Measurements from ENCODE around the gene PKDCC.

- no peak for TF ChIP-seq POLR2A (IDR thresholded peaks at IDR 0.05)
- TF ChIP-seq, protein P1, sequence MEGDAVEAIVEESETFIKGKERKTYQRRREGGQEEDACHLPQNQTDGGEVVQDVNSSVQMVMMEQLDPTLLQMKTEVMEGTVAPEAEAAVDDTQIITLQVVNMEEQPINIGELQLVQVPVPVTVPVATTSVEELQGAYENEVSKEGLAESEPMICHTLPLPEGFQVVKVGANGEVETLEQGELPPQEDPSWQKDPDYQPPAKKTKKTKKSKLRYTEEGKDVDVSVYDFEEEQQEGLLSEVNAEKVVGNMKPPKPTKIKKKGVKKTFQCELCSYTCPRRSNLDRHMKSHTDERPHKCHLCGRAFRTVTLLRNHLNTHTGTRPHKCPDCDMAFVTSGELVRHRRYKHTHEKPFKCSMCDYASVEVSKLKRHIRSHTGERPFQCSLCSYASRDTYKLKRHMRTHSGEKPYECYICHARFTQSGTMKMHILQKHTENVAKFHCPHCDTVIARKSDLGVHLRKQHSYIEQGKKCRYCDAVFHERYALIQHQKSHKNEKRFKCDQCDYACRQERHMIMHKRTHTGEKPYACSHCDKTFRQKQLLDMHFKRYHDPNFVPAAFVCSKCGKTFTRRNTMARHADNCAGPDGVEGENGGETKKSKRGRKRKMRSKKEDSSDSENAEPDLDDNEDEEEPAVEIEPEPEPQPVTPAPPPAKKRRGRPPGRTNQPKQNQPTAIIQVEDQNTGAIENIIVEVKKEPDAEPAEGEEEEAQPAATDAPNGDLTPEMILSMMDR (IDR thresholded peaks at IDR 0.05 in 4 of 5, conservative IDR thresholded peaks at IDR 0.05 in 1 of 5), result no peak
Measured at GRCh38 chr2:42071791-42072190, 24.0 kb downstream of the PKDCC start.
